Measurements from ENCODE around the gene CRTAC1.
"Not testable (repeated sequence)": the region's sequence is repeated elsewhere in the genome, so short reads cannot be mapped to it uniquely, and the experiment has no call there.

The CRTAC1 gene

GRCh38 chr10:97843281-97843671 lies 187.1 kb downstream of the CRTAC1 start:
- Histone ChIP-seq H4K20me1 (peaks cover 0 to 10% (median 0%) of the 10 kb centered on the region in 11 experiments; a peak in 2 of 22 replicates), H3K4me3 (no peak overlapping the region), H3K9me3 (replicated peaks in 1 of 11) (peaks cover 0 to 17% (median 8%) of the 10 kb centered on the region in 11 experiments; a peak in 12 of 22 replicates), H3K4me2 (peak overlapping the region; percentile 49 to 76 (median 64)), H3K9ac (no peak overlapping the region), H3K27ac (no peak overlapping the region), H3K4me1 (peaks cover 27 to 35% (median 31%) of the 10 kb centered on the region in 10 experiments), H3K27me3 (peaks cover 0 to 11% (median 0%) of the 10 kb centered on the region in 11 experiments; a peak in 3 of 22 replicates), H3K36me3 (no peaks in the 10 kb centered on the region)
- TF ChIP-seq Cebpa-rat (IDR thresholded peaks at IDR 0.05), result no peak

GRCh38 chr10:97842656-97843280 lies 187.7 kb downstream of the CRTAC1 start:
- peaks cover 0 to 10% (median 0%) of the 10 kb centered on the region in 11 experiments; a peak in 3 of 22 replicates for H3K27me3 ChIP-seq
- no peak overlapping the region for H3K9ac ChIP-seq
- peak in 2 of 11 experiments; percentile 24 to 64; a peak in 1 of 22 replicates for TF ChIP-seq Cebpa-rat (IDR thresholded peaks at IDR 0.05)
- no peaks in the 10 kb centered on the region for H3K36me3 ChIP-seq
- no peak overlapping the region for H3K4me3 ChIP-seq
- H3K27ac ChIP-seq, result no peak overlapping the region
- H4K20me1 ChIP-seq, result peaks cover 0 to 10% (median 0%) of the 10 kb centered on the region in 11 experiments; a peak in 2 of 22 replicates
- H3K4me2 ChIP-seq, result peak overlapping the region; percentile 49 to 76 (median 64)
- H3K9me3 ChIP-seq (replicated peaks in 1 of 11), result peaks cover 0 to 17% (median 8%) of the 10 kb centered on the region in 11 experiments; a peak in 12 of 22 replicates
- H3K4me1 ChIP-seq, result peaks cover 27 to 35% (median 31%) of the 10 kb centered on the region in 10 experiments

GRCh38 chr10:97842114-97842513 lies 188.3 kb downstream of the CRTAC1 start:
- not testable (repeated sequence) for H3K9ac ChIP-seq, H3K4me3 ChIP-seq, H3K36me3 ChIP-seq, H3K27ac ChIP-seq
- H3K27me3 ChIP-seq, result peaks cover 0 to 10% (median 0%) of the 10 kb centered on the region in 11 experiments; a peak in 3 of 22 replicates
- peaks cover 0 to 17% (median 8%) of the 10 kb centered on the region in 11 experiments; a peak in 12 of 22 replicates for H3K9me3 ChIP-seq (replicated peaks in 1 of 11)
- H3K4me2 ChIP-seq, result peak overlapping the region in 3 of 11 experiments; percentile 49 to 71 (median 62); a peak in 4 of 22 replicates
- H4K20me1 ChIP-seq, result peaks cover 0 to 10% (median 0%) of the 10 kb centered on the region in 11 experiments; a peak in 2 of 22 replicates
- peaks cover 27 to 35% (median 31%) of the 10 kb centered on the region in 10 experiments for H3K4me1 ChIP-seq

- H3K4me3 ChIP-seq, H3K36me3 ChIP-seq, H3K9ac ChIP-seq, H3K27ac ChIP-seq: not testable (repeated sequence)
- H3K27me3 ChIP-seq, result peaks cover 0 to 10% (median 0%) of the 10 kb centered on the region in 11 experiments; a peak in 3 of 22 replicates
- H3K4me2 ChIP-seq, result peak overlapping the region in 1 of 11 experiments; percentile 77; a peak in 1 of 22 replicates
- peaks cover 0 to 10% (median 0%) of the 10 kb centered on the region in 11 experiments; a peak in 2 of 22 replicates for H4K20me1 ChIP-seq
- peaks cover 27 to 40% (median 31%) of the 10 kb centered on the region in 10 experiments for H3K4me1 ChIP-seq
- H3K9me3 ChIP-seq (replicated peaks in 1 of 11), result peaks cover 0 to 17% (median 8%) of the 10 kb centered on the region in 11 experiments; a peak in 12 of 22 replicates
These were observed 189.3 kb downstream of the CRTAC1 start for GRCh38 chr10:97841166-97841565.

- H4K20me1 ChIP-seq, result peaks cover 0 to 5% (median 0%) of the 10 kb centered on the region in 11 experiments; a peak in 2 of 22 replicates
These were observed 192.3 kb downstream of the CRTAC1 start for GRCh38 chr10:97838091-97838490.

GRCh38 chr10:97836446-97836845 lies 194.0 kb downstream of the CRTAC1 start:
- Histone ChIP-seq H3K27me3 (no peaks in the 10 kb centered on the region), H3K4me2 (peak overlapping the region in 2 of 11 experiments; percentile 20 to 29; a peak in 3 of 22 replicates), H3K27ac (no peak overlapping the region), H3K4me1 (peaks cover 15 to 27% (median 16%) of the 10 kb centered on the region in 10 experiments), H3K4me3 (no peak overlapping the region), H3K9me3 (replicated peaks in 1 of 11) (peaks cover 0 to 14% (median 7%) of the 10 kb centered on the region in 11 experiments; a peak in 10 of 22 replicates), H4K20me1 (no peaks in the 10 kb centered on the region), H3K36me3 (no peaks in the 10 kb centered on the region), H3K9ac (no peak overlapping the region)
- TF ChIP-seq Cebpa-rat (IDR thresholded peaks at IDR 0.05), result no peak

More at GRCh38 chr10:97838091-97838490, 192.3 kb downstream of the CRTAC1 start:
- TF ChIP-seq Cebpa-rat (IDR thresholded peaks at IDR 0.05), result no peak
- Histone ChIP-seq H3K9me3 (replicated peaks in 1 of 11) (peaks cover 0 to 14% (median 7%) of the 10 kb centered on the region in 11 experiments; a peak in 10 of 22 replicates), H3K27me3 (no peaks in the 10 kb centered on the region; a peak in 1 of 22 replicates), H3K4me3 (no peak overlapping the region), H3K27ac (no peak overlapping the region), H3K4me2 (no peak overlapping the region), H3K4me1 (peaks cover 21 to 36% (median 25%) of the 10 kb centered on the region in 10 experiments), H3K9ac (no peak overlapping the region), H3K36me3 (no peaks in the 10 kb centered on the region)

- peaks cover 0 to 16% (median 0%) of the 10 kb centered on the region in 11 experiments; a peak in 1 of 22 replicates for H4K20me1 ChIP-seq
- no peak overlapping the region for H3K4me3 ChIP-seq
- no peak overlapping the region for H3K9ac ChIP-seq
- no peak for TF ChIP-seq Cebpa-rat (IDR thresholded peaks at IDR 0.05)
- H3K27ac ChIP-seq, result no peak overlapping the region
- H3K36me3 ChIP-seq, result no peaks in the 10 kb centered on the region
- no peaks in the 10 kb centered on the region for H3K27me3 ChIP-seq
- peaks cover 0 to 8% (median 0%) of the 10 kb centered on the region in 11 experiments; a peak in 2 of 22 replicates for H3K9me3 ChIP-seq (replicated peaks in 1 of 11)
- no peak overlapping the region for H3K4me2 ChIP-seq
- peaks cover 0 to 6% (median 0%) of the 10 kb centered on the region in 10 experiments; a peak in 2 of 20 replicates for H3K4me1 ChIP-seq
These were observed 199.2 kb downstream of the CRTAC1 start for GRCh38 chr10:97831259-97831658.

- Histone ChIP-seq H3K4me3 (no peak overlapping the region), H4K20me1 (peaks cover 0 to 16% (median 0%) of the 10 kb centered on the region in 11 experiments; a peak in 2 of 22 replicates), H3K4me1 (0 out of 20 replicates have a peak, but pooled peaks cover 0 to 6% (median 0%) of the 10 kb centered on the region in 10 experiments), H3K4me2 (no peak overlapping the region), H3K9me3 (replicated peaks in 1 of 11) (no peaks in the 10 kb centered on the region), H3K9ac (no peak overlapping the region), H3K27ac (no peak overlapping the region), H3K36me3 (no peaks in the 10 kb centered on the region), H3K27me3 (no peaks in the 10 kb centered on the region)
- no peak for TF ChIP-seq Cebpa-rat (IDR thresholded peaks at IDR 0.05)
These were observed 200.4 kb downstream of the CRTAC1 start for GRCh38 chr10:97830064-97830463.

- Histone ChIP-seq H4K20me1 (peaks cover 0 to 16% (median 0%) of the 10 kb centered on the region in 11 experiments; a peak in 2 of 22 replicates), H3K27me3 (no peaks in the 10 kb centered on the region), H3K9ac (no peak overlapping the region), H3K4me2 (no peak overlapping the region), H3K27ac (no peak overlapping the region), H3K4me3 (no peak overlapping the region), H3K36me3 (no peaks in the 10 kb centered on the region), H3K9me3 (replicated peaks in 1 of 11) (no peaks in the 10 kb centered on the region), H3K4me1 (0 out of 20 replicates have a peak, but pooled peaks cover 0 to 6% (median 0%) of the 10 kb centered on the region in 10 experiments)
- TF ChIP-seq Cebpa-rat (IDR thresholded peaks at IDR 0.05), result no peak
These were observed 201.7 kb downstream of the CRTAC1 start for GRCh38 chr10:97828721-97829120.

Measured in BLaER1 treated with 17β-estradiol and CSF1 and Interleukin-3, amounts not matched to agents 10 nM and 100 nM (cell line).